ENCODE measurements around the gene PLA2G4C.

PLA2G4C gene, protein sequence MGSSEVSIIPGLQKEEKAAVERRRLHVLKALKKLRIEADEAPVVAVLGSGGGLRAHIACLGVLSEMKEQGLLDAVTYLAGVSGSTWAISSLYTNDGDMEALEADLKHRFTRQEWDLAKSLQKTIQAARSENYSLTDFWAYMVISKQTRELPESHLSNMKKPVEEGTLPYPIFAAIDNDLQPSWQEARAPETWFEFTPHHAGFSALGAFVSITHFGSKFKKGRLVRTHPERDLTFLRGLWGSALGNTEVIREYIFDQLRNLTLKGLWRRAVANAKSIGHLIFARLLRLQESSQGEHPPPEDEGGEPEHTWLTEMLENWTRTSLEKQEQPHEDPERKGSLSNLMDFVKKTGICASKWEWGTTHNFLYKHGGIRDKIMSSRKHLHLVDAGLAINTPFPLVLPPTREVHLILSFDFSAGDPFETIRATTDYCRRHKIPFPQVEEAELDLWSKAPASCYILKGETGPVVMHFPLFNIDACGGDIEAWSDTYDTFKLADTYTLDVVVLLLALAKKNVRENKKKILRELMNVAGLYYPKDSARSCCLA

DNA sequence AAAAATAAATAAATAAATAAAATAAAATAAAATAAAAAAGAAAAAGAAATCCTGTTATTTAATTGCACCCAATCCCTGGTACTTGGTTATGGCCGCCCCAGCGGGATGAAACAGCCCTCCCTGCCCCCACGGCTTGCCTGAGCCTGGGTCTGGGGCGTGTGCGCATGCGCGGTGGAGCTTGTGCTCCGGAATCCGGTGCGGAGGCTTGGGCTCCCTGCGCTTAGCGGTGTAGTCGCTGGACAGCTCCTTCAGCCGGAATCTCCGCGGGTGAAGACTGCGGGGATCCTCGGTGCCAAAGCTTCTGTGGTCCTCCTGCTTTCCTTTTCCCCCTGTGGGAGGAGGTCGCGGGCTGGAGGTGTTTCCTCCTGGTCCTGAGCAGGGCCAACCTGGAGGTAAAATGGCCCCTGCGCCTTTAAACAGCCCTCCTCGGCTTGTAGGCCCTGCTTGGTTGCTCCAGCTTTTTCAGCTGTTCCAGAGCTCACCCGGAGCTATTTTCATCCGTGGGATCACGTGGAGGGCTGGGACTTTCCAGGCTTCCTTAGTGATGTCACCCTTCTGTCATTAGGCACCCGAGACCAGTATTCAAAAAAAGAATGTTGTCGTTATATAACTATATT lies at the start of gene PLA2G4C:
TSS of gene PLA2G4C (minus strand) at position 468 of the 617 bp plus-strand sequence. CDS start 4,288 bp downstream, outside the sequence.
- peak; percentile 37 for DNase-seq

DNA sequence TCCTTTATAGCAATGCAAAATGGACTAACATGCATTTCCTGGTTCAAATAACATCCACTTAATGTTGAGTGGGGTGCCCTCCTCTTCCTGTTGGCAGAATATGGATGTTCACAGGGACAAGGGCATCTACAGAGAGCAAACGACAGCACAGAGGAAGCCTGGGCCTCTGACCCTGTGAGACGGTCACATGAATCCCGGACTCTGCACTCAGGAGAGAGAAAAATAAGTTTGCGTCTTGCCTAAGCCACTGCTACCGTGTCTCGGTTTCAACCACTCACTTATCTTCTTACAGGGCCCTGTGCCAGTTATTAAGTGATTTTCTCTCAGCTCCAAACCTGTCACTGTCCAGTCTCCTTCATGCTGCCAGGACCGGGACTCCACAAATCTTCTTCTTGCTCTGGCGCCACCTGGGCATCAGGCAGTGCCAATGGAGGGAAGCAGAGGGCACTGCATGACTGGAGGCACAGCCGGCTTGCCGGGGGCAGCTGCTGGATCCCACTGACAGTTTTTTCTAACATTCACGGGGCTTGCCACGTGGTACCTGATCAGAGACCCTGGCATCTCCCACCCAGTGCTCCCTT lies 47.7 kb upstream of the PLA2G4C start:
- DNase-seq = no peak

DNA sequence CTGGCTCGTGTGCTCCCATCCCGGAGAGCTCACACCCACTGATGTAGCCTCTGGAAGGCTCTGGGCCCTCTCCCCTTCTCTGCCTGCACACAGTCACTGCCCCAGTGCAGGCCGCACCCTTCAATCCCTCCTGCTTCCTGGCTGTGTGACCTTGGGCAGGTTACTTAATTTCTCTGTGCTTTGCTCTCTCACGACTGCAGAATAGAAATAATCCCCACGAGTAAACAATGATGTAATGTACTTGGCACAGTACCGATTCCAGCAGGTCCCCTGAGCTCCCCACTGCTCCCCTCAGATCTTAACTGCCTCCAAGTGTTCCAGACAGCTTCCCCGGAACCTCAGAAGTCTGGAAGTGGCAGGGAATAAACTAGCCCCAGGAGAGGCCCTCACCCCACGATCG lies 43.4 kb upstream of the PLA2G4C start:
- DNase-seq = no peak

DNA sequence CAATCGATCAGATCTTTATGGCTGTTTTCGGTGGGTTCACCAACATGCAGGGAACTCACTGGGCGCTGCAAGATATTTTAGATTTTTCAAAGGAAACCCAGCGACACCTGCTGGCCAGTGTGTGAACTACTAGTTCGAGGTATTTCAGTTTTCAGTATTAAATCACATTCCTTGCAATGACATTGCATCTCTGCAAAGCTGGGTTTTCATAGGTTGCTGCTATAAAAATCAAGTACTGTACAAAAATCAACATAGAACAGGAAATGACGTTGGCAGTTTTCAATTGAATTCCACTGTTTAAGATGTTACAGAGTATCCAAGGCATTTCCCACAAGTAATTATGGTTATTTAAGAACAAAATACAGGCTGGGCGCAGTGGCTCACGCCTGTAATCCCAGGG lies 41.9 kb upstream of the PLA2G4C start:
- DNase-seq = no peak

DNA sequence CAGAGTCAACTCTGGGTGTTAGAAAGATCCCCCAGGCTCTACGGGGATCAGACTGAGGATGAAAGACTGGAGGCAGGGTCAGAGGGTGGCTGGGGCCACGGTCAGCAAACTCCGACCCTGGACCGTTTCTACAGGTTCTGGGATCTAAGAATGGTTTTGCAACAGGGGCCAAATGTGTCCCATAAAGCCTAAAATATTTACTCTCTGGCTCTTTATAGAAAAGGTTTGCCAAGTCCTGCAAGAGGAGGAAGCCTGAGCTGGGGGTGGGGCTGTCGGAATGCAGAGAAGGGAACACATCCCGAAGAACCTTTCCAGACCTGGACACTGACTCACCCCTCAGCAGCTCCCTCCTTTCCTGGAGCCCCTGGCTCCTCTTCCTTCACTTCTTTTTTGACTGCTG lies 38.8 kb upstream of the PLA2G4C start:
- no peak for DNase-seq

DNA sequence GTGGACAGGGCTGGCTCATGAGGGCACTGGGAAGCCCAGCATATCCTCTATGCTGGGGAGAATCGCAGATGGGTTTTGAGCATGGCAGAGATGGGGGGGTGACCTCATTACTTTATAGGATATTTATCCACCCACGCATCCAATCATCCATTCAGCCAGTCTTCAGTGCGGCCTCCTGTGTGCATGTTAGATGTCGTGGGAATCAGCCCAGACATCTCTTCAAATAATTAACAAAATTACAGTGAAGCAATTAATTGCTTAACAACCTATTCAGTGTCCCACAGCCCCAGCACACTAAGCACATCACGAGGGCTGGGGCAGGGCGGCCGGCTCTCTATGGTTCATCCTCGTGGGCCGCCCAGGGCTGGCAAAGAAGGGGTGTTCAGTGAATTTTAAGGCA lies 38.0 kb upstream of the PLA2G4C start:
- no peak for DNase-seq

DNA sequence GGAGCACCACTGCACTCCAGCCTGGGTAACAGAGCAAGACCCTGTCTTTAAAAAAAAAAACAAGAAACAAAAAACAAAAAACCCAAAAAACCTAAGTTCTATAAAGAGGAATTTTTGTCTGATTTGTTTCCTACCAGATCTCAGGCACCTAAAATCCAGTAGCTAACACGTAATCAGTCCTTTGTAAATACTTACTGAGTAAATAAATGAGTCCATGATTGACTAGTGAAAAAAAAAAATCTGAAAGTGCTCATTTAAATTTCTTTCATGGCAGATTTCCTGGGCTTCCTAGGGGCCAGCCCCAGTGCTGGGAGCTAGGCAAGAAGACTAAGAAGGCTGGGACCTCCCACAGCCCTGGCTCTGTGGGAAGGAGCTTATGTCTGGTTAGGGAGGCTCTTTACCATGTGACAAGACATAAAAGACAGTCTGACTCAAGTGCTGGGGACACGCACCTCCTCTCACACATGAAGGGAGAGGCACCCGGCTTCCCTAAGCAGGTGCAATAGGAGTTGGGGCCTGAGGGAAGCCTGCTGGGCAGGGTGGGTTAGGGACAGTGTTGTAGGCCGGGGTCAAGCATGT lies 37.1 kb upstream of the PLA2G4C start:
- no peak for DNase-seq

DNA sequence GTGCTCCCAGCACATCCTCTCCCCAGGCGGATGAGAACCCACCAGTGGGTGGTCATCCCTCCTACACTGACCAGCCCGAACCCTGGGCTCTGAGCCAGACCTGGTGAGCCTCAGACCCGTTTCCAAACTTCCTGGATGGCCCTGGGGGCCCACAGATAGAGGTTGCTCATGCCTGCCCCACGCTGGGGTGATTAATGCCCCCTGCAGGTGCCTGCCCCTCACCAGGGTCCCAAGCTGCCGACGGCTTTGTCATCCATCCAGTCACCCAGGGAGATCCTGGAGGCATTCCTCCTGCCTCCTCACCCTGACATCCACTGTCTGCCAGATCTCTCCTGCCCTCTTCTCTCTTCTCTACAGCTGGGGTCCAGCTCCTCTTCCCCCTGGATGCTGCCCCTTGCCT lies 28.4 kb upstream of the PLA2G4C start:
- no peak for DNase-seq

DNA sequence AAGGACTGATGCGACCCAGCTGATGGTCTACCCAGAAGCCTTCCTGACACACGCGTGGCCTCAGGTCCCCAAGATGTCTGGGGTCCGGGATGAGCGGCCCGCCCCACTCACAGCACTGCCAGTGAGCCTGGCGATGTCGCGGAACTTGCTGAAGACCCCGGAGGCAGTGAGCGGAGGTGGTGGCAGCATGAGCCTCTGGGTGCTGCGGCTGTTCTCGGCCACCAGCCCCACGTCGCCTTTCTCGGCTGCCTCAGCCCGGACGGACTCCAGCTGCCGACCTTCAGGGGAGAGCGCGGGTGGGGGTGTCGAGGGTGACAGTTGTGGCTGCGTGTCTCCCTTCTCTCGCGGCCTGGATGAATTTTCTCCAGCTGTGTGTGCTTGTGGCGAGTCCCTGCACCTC lies 26.8 kb upstream of the PLA2G4C start:
- DNase-seq = no peak

DNA sequence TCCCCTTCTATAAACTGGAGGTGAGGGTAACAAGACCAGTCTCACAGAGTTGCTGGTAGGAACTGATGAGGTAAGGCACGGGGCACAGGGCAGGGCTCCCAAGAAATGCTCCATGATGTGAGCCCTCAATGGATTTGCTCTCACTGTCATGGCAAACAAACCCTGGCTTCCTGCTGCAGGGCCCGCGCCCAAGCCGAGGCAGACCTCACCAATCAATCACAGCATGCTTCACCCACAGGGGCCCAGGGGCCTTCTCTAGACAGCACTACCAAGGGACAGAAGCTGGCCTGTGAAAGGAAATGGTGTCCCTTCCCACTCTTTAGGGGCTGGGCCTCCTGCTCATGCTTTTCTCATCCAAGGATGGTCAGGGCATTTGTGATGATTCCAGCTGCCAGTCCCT lies 25.9 kb upstream of the PLA2G4C start:
- no peak for DNase-seq

DNA sequence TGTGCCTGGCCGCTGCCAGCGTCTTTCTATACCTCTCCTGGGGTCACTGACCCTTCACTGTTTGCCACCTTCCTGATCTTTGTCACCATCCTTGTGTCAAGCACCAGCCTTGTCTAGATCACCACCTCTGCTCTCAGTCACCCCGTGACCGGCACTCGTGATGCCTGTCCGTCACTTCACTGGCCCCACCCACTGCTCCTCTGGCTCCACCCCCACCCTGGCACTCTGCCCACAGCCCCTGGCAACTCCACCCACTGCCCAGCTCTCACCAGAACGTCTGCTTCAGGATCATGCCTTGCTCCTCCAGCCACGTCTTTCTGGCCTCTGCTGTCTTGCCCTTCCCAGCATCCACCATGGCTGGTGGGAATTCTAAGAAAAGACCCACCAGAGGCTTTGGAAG lies 24.8 kb upstream of the PLA2G4C start:
- DNase-seq = no peak

DNA sequence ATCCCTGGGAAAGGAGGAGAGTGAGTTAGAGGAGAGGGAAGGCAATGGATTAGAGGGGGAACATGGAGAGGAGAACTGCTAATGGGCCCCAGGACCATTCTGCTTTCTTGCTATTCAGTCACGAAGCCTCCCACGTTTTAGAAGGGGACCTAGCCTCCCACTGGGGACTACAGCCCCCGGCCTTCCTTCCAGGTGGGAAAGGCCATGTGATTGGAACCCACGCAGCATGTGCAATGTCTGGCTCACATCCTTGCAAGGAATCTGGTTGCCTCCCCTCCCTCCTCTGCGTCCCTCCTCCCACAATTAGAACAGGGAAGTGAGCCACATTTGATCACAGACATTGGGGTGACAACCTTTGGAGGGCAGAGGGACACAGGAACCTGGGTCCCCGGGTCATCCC lies 22.5 kb upstream of the PLA2G4C start:
- no peak for DNase-seq

DNA sequence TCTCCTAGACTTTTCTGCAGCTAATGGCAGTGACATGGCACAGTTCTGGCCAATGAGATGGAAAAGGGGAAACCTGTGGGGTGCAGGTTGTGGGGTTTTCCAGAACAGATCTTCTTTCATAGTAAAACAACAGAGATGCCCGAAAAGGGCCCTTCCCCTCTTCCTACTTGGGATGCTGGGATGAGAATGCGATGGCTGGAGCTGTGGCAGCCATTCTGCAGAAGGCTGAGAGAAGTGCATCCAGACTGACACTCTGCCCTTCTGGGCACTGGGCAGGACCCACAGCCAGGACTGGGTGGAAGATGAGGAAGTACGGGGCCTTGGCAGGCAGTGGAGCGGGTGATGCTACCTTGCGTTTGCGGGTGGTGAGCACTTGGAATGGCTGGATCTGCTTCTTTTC lies 16.9 kb upstream of the PLA2G4C start:
- no peak for DNase-seq

DNA sequence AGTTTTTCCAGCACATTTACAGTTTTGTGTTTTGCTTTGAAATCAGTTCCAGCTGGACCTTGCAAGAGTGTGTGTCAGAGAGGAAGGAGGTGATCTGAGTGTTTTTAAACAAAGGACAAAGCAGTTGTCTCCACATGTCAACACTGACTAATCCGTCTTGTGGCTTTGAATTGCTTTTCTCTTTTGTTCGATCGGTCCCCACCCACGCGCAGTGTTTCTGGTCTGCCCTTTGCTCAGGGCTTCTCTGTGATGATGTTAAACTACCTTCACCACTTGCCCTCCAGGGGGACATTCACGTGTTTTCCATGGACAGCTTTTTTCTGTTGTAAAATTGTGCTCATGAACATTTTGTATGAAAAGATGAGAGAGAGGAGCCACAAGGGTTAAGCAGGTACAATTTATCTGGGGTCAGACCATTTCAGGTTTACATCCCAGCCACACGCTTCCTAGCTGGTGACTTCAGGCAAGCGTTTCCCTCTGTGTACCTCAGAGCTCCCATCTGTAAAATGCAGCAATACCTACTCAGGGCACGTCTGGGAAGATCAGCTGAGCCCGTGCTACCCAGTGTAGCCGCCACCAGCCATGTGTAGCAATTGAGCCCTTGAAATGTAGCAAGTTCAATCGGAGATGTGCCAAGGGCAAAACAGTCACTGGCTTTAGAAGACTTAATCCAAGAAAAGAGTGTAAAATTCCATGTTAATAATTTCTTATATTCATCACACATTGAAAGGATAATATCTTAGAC lies 13.5 kb upstream of the PLA2G4C start:
- no peak for DNase-seq

DNA sequence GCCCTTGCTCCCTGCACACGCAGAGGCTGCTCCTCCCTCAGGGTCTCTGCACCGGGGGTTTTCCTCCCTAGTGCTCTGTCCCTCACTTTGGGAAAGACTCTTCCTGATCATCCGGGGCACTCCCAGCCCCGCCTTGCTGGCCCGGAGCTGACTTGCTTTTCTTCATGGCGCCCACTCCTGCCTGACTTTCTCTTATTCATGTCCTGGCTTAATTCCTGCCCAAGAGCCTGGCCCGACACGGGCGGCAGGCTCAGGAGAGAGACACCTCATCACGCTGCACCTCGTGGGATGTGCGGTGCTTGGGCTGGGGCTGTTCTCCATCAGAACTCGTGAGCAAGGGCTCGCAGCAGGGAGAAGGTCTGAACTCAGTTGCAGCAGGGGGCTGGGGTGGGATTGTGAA lies 11.8 kb upstream of the PLA2G4C start:
- DNase-seq = no peak

DNA sequence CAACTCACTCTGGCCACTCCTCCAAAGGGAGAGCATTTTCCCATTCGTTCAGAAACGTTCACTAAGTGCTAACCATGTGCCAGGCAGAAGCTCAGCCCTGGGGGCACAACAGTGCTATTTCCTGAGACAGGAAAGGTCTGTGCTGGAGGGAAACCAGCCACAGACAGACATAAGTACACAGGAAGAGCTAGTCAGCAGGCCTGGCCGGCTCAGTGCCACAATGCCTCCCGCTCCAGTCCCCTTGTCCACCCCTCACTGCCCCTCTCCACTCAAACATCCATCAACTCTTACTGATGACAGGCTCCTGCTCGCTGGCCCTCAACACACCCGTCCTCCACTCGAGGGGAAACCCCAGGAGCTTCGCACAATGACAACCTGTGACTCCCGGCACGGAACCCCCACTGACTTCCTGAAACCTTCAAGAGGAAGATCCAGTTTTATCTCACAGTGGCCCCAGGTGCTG lies 11.3 kb upstream of the PLA2G4C start:
- DNase-seq = no peak

DNA sequence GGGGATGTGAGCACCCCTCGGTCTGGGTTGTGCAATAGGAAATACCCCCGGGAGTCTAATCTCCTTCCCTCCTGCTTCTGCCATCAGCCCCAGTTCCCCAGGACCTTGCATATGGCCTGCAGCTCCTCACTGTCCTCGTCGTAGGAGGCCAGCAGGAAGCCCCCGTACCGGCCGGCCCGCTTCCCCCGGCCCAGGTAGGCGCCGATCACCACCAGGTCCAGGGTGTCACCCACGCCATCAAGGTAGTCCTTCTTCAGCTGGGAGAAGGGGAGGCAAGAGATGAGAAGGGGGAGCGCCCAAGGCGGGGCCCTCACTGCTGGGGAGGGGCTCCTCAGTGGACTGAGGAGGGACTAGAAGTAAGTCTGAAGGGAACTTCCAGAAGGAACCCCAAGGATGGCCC lies 10.4 kb upstream of the PLA2G4C start:
- DNase-seq = no peak

DNA sequence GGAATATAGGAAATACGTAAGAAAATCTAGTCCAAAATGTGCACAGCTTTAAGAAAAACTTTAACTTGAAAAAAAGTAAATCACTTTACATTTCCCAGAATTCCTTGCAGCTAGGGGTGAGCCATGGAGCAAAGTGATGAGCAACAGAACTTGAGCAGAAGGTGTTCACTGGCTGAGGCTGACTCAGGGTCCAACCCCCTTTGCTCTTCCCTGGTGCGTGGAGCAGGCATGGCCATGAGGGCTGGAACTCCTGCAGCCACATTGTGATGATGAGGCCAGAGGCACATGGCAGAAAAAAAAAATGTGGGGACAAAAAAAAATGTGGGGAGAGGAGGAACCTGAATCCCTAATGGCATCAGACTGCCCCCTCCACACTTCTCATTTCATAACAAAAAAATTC lies 9.9 kb upstream of the PLA2G4C start:
- DNase-seq = no peak

DNA sequence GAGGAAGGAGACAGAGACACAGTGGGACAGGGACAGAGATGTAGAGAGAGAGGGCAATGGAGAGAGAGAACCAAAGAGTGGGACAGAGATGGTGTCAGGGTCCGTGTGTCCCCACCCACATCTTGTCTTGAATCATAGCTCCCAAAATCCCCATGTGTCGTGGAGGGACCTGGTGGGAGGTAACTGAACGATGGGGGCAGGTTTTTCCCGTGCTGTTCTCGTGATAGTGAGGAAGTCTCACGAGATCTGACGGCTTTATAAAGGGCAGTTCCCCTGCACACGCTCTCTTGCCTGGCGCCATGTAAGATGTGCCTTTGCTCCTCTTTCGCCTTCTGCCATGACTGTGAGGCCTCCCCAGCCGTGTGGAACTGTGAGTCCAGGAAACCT lies 7.5 kb upstream of the PLA2G4C start:
- DNase-seq = no peak

DNA sequence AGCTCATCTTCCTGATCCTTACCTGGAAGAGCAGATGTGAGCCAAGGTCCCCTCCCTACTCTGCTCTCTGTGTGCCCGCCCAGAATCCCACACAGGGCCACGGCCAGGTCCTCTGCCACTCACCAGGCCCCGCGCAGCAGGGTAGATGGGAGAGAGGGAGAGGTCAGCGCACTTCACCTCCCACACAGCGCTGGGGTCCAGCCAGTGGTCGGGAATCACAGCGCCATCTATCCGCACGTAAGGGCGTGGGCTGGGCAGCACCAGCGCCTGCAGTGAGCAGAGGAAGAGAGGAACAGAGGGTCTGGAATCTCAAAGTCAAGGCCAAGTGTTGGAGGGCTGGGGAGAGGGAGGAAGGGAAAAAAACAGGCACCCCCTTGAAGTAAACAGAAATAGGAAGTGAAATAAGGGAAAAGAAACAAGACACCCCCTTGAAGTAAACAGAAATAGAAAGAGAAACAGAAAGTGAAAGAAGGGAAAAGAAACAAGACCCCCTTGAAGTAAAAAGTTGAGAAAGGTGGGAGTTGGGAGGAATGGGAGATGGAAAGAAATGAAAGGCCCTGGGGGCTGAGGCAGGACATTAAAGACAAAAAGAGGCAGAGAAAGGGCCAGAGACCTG lies 7.0 kb upstream of the PLA2G4C start:
- DNase-seq = no peak

DNA sequence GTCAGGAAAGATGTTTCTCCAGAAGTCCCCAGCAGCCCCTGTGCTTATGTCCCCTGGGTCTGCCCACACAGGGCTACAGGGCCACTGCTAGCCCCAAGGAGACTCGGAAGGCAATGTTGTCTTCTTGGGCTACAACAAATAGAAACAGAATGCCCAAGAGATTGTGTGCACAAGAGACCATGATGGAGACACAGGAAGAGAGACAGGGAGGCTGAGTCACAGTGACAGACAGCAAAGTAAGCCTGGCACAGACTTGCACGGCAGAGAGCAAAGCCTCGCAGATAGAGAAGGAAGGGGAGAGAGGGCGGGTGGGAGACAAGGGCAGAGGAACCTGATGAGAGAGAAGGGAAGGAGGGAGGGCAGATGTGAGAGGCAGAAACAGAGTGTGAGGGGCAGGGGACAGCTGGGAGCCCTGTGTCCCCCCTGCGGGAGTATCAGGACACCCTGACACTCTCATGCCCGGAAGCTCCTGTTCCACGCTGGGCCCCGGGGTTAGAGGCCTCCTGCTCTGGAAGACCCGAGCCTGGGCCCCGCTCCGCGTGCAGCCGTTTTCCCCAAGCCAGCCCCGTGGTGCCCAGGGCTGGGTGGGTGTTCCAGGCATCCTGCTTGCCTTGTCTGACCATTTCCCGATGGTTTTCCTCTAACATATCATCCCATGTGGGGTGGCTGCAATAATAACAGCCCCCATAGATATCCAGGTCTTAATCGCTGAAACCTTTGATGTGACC lies 2.7 kb upstream of the PLA2G4C start:
- DNase-seq = no peak

DNA sequence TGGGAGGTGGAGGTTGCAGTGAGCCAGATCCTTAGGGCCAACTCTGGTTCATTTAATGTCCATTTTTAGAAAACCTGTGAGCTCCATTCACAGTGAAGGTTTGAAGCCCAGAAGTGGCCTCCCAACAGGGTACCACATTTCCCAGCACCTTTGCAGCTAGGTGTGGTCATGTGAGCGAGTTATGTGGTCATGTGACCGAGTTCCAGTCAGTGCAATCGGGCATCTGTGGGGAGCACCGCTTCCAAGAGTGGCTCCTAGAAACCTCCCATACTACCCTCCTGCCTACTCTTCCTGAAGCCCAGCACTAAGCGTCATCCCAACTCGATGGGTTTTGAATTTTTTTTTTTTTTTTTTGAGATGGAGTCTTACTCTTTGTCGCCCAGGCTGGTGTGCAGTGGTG lies 663 bp upstream of the PLA2G4C start:
- peak; percentile 42 for DNase-seq

Data from NCI-H187 treated with DMSO at 0.1 percent for 48 hours (cell line).